ENCODE data around the gene USP38. TPM values are rescaled to one million over a fixed set of nuclear protein-coding genes. Genes with fewer than 3 reads are reported as not detected.

Gene USP38
- total and polyA plus RNA-seq, 2 donors (not counting 1 experiment from before 2014, with no cell fraction given), result 9.6 to 23.9 TPM

- peaks cover 9% of the 10 kb centered on the region for H3K27me3 Mint-ChIP-seq
- no peak overlapping the region for H3K4me2 ChIP-seq (replicated peaks; ENCODE audit: low read depth, low read length, poor library complexity, severe bottlenecking)
- ChIA-PET POLR2A (no interaction called here), CTCF (no interaction called here)
- H3K79me2 ChIP-seq (ENCODE audit: control insufficient read depth, insufficient read depth, low read length), result no peaks in the 10 kb centered on the region
- H3K27ac Mint-ChIP-seq, result no peak overlapping the region
- no peak overlapping the region for H3K4me3 ChIP-seq (ENCODE audit: control extremely low read depth in 1 of 5, extremely low read depth in 1 of 5, insufficient read depth in 1 of 5, low read depth in 2 of 5, low read length in 4 of 5)
- DNase-seq (no peak), ATAC-seq (ENCODE audit: low read depth) (no peak)
- H2AFZ ChIP-seq (ENCODE audit: insufficient read depth, low read depth, low read length, poor library complexity, severe bottlenecking), result no peak overlapping the region
- no peaks in the 10 kb centered on the region for H3K36me3 ChIP-seq (replicated peaks in 1 of 2; ENCODE audit: control extremely low read depth in 1 of 2, control insufficient read depth in 1 of 2, extremely low read depth in 1 of 2, insufficient read depth in 2 of 2, low read length in 1 of 2)
- 100% methylated on average over 2 of the region's 2 CpGs for WGBS (ENCODE audit: insufficient coverage)
- H3K4me1 Mint-ChIP-seq, result no peaks in the 10 kb centered on the region
- H3K4me3 Mint-ChIP-seq, result no peak overlapping the region
- H3K9ac ChIP-seq (ENCODE audit: low read length), result no peak overlapping the region
- intact Hi-C loops (cut with micrococcal nuclease), result no loop called here
- no peaks in the 10 kb centered on the region for H3K27me3 ChIP-seq (replicated peaks in 1 of 4; ENCODE audit: control extremely low read depth in 1 of 4, control insufficient read depth in 3 of 4, insufficient read depth in 4 of 4, low read length in 3 of 4)
- no peaks in the 10 kb centered on the region for H3K9me3 ChIP-seq (ENCODE audit: control extremely low read depth in 1 of 3, control insufficient read depth in 2 of 3, insufficient read depth in 1 of 3, low read length in 2 of 3)
- no peak overlapping the region for H3K27ac ChIP-seq (ENCODE audit: low read length in 2 of 2)
- no peak for TF ChIP-seq EZH2 (IDR thresholded peaks at IDR 0.05; ENCODE audit: borderline replicate concordance, insufficient read depth, low read depth, low read length, poor library complexity, severe bottlenecking)
- TF ChIP-seq CTCF (IDR thresholded peaks at IDR 0.05), result no peak
- H3K9me3 Mint-ChIP-seq (ENCODE audit: insufficient read depth), result no peaks in the 10 kb centered on the region
- no peaks in the 10 kb centered on the region for H4K20me1 ChIP-seq (ENCODE audit: control insufficient read depth, insufficient read depth, low read length, poor library complexity, severe bottlenecking)
- H3K4me1 ChIP-seq (ENCODE audit: control insufficient read depth in 2 of 2, insufficient read depth in 2 of 2, low read length in 2 of 2), result no peaks in the 10 kb centered on the region
Observed at GRCh38 chr4:143247866-143248265, 63.1 kb downstream of the USP38 start.

GRCh38 chr4:143248827-143249226 lies 64.1 kb downstream of the USP38 start:
- no peak for DNase-seq
- Histone ChIP-seq H3K4me2 (replicated peaks; ENCODE audit: low read depth, low read length, poor library complexity, severe bottlenecking) (no peak overlapping the region), H4K20me1 (ENCODE audit: control insufficient read depth, insufficient read depth, low read length, poor library complexity, severe bottlenecking) (no peaks in the 10 kb centered on the region), H3K79me2 (ENCODE audit: control insufficient read depth, insufficient read depth, low read length) (no peaks in the 10 kb centered on the region), H3K36me3 (replicated peaks in 1 of 2; ENCODE audit: control extremely low read depth in 1 of 2, control insufficient read depth in 1 of 2, extremely low read depth in 1 of 2, insufficient read depth in 2 of 2, low read length in 1 of 2) (no peaks in the 10 kb centered on the region), H3K4me3 (ENCODE audit: control extremely low read depth in 1 of 5, extremely low read depth in 1 of 5, insufficient read depth in 1 of 5, low read depth in 2 of 5, low read length in 4 of 5) (no peak overlapping the region), H3K4me1 (ENCODE audit: control insufficient read depth in 2 of 2, insufficient read depth in 2 of 2, low read length in 2 of 2) (no peaks in the 10 kb centered on the region), H3K9me3 (ENCODE audit: control extremely low read depth in 1 of 3, control insufficient read depth in 2 of 3, insufficient read depth in 1 of 3, low read length in 2 of 3) (no peaks in the 10 kb centered on the region), H2AFZ (ENCODE audit: insufficient read depth, low read depth, low read length, poor library complexity, severe bottlenecking) (no peak overlapping the region), H3K9ac (ENCODE audit: low read length) (no peak overlapping the region), H3K27me3 (replicated peaks in 1 of 4; ENCODE audit: control extremely low read depth in 1 of 4, control insufficient read depth in 3 of 4, insufficient read depth in 4 of 4, low read length in 3 of 4) (no peaks in the 10 kb centered on the region), H3K27ac (ENCODE audit: low read length in 2 of 2) (no peak overlapping the region)
- intact Hi-C loops (cut with micrococcal nuclease), result no loop called here
- POLR2A ChIA-PET, result no interaction called here
- ATAC-seq (ENCODE audit: low read depth), result no peak
- Mint-ChIP-seq H3K4me1 (no peaks in the 10 kb centered on the region), H3K27ac (no peak overlapping the region), H3K9me3 (ENCODE audit: insufficient read depth) (no peaks in the 10 kb centered on the region), H3K27me3 (peaks cover 9% of the 10 kb centered on the region), H3K4me3 (no peak overlapping the region)
- 100% methylated on average over 1 of the region's 4 CpGs for WGBS (ENCODE audit: insufficient coverage)
- CTCF ChIA-PET, result no interaction called here
- TF ChIP-seq EZH2 (IDR thresholded peaks at IDR 0.05; ENCODE audit: borderline replicate concordance, insufficient read depth, low read depth, low read length, poor library complexity, severe bottlenecking), result no peak
- TF ChIP-seq CTCF (IDR thresholded peaks at IDR 0.05), result no peak

Data from B cell (primary cell).